Measurements from ENCODE around the gene SMARCC2.
"Not testable (repeated sequence)": the region's sequence is repeated elsewhere in the genome, so short reads cannot be mapped to it uniquely, and the experiment has no call there.

Gene SMARCC2

DNA sequence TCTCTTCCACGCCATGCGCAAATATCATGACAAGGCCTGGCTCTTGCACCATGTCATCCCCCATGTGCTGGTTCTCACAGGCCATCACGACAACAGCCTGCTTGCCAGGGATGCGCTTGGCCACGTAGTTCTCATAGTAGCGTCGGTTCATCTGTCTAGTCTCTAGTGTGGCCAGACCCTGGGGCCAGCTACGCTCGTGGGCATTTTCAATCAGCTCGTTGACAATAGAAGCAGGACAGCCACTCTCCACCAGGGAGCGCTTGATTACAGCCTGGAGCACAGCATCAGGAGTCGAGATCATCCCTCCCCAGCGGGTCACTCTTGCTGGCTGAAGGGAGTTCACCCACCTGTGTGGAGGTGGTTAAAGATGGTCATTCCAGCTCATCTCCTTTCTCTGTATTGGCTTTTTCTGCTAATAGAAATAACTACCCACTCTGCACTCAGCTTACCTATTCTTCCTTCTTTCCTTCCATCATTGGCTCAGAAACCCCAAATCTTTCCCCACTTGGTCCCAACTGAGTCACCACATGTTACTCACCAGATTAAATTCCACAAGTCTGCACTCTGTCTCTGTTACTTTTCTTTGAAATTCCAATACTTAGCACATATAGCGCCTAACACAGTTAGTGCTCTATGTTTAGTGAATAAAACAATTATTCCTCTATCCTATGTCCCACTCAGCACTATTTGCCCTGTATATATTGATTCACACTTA is 17.3 kb upstream of the SMARCC2 start:
- peak; percentile 20 for DNase-seq

DNA sequence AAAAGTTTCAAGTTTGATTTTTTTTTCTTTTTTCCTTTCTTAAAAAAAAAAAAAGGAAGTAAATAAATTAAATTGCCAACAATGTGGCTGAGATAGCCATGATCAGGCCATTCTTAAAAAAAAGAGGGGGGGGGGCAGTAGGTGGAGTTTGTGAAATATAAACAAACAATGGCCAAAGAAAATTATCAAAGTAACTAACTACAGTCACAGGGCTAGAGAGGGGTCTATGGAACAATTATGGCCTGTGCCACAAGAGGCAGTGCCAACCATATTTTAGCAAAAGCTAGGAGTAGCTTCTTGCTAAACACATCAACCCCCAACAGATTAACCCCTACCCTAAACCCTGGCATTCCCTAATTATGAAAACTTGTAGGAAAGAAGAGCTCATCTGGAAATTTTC is 16.2 kb upstream of the SMARCC2 start:
- no peak for DNase-seq

DNA sequence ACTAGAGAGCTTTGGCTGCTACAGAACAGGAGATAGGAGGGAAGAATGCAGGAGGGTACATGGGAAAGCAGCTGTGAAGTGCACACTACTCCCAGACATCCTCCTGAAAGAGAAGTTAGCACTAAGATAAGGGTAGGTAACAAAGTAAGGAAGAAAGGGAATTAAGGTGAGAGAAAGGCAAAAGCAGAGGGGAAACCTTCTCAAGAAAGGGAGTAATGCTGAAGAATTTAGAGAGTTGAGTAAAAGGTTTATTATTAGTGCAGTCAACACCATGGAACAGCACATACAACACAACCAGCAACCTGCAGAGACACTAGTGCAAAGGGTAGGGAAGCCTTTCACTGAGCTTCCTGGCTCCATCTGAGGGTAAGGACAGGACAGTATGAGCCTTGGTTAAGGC is 15.0 kb upstream of the SMARCC2 start:
- no peak for DNase-seq

DNA sequence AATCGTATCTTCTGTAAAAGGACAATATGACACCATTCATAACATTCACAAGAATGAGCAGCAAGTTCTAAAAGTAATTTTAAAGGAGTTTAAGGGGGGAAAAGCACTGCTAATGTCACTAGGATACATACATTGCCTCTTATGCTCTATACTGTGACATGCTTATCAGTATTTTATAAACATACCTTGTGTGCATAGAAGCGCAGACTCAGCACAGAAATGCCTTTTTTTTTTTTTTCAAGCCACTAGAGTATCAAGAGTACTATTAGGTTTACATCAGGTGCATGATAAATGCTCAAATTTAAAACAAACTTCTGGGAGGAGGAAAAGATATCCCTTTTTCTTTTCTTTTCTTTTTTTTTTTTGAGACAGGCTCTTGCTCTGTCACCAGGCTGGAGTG is 13.6 kb upstream of the SMARCC2 start:
- DNase-seq: no peak

DNA sequence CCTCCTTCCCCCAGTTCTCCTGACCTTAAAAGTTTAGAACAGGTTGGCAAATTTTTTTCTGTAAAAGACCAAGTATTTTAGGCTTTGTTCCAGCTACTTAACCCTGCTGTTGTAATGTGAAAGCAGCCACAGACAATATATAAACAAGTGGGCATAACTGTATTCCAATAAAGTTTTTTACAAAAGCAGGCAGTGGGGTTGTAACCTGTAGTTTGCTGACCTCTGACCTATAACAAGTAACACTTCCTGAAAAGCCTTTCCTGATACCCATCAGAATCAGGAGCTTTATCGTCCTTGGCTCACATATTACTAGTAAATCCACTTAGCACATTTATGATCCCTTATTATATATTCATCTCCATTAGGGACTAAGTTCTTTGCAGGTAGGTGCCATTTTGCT is 13.1 kb upstream of the SMARCC2 start:
- DNase-seq: no peak

DNA sequence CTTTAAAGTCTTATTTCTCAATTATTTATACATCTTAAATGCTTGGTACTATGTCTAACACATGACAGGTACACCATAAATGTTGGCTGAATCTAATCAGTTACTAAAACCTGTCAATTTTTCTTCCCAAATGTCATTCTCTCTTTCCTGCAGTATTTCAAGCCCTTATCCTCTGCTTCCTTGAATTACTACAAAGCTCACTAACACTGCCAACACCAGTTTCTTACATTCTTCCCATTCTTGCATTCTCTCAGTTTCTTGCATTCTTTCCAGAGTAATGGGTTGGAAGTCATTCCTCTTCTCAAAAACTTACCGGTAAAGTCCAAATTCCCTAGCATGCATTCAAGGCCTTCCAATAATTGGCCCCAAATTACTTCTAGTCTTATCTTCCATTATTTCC is 9.6 kb upstream of the SMARCC2 start:
- no peak for DNase-seq

DNA sequence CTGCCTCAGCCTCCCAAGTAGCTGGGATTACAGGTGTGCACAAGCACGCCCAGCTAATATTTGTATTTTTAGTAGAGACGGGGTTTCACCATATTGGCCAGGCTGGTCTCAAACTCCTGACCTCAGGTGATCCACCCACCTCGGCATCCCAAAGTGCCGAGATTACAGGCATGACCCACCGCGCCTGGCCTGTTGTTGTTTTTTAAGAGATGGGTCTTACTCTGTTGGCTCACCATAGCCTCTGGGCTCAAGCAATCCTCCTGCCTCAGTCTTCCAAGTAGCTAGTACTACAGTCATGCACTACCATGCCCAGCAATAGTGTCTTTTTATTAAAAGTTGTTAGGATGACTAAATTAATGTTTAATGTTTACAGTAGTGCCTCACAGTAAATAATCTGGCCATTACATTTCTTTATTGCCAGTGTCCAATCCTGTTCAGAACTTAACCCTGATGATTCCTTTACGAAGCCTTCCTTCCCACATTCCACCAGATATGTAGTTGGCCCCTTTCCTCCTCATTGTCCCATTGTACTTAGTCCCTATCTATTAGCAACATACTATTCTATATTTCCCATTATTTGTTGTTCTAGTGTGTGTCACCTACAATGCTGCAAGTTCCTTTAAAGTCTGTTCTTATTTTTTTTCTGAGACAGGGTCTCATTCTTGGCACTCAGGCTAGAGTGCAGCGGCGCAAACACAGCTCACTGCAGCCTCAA is 8.8 kb upstream of the SMARCC2 start:
- no peak for DNase-seq

DNA sequence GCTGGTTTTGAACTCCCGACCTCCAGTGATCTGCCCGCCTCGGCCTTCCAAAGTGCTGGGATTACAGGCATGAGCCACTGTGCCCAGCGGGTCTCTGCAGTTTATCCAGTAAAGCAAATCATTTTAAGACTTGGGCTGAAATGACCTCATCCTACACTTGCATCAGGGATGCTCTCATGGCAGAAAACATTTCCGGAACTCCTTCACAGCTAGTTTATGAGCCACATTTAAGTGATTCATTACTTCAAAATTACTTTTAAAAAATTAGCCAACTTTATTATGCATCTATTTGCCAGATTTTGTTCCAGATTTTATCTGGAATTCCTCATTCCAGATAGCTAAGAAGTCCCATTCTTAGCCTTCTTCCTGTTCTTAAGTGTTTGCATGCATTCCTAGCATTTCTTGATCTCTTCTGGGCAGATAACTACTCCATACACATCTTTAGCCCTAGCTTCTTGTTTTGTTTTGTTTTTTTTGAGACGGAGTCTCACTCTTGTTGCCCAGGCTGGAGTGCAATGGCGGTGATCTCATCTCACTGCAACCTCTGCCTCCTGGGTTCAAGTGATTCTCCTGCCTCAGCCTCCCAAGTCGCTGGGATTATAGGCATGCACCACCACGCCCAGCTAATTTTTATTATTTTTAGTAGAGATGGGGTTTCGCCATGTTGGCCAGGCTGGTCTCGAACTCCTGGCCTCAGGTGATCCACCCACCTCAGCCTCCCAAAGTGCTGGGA is 7.7 kb upstream of the SMARCC2 start:
- not testable (repeated sequence) for DNase-seq

DNA sequence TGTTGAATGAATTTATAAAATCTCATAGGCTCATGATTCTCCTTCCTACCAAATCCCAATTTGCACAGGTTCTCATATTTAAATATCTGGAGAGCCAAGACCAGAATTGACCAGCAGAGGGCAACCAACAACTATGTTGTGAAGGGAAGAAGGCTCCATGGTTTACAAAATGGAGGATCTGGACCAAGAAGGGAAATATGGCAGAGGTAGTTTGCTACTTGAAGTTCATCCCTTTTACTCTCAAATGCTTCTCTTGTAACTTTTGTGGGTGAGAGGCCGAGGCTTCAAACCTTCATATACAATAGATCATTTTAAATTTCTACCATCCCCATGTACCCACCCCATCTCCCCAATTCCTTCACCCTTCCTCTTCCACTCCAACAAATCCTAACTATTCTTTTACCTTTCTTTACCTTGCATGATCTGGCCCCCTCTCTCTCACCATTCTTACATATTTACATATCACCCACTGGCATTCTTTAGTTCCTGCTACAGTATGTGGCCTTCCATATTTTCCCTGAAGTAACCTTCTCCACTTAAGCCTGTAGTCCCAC is 3.8 kb upstream of the SMARCC2 start:
- DNase-seq: peak; percentile 63

DNA sequence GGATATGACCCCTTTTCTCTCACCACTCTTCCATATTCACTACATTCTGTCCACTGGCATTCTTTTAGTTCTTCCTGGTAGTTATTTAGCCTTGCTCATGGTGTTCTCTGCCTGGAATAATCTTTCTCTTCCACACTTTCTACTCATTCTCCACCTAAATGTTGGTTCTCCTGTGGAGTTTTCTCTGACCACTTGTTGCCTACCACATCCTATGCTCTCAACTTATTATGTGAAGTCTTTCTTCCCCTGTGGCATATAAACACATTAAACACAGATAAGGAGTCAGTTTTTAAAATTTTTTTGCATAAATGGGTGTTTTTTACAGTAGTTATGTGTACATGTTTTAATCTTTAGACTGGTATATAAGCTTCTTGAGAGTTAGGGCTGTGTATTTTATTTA is 3.3 kb upstream of the SMARCC2 start:
- no peak for DNase-seq

DNA sequence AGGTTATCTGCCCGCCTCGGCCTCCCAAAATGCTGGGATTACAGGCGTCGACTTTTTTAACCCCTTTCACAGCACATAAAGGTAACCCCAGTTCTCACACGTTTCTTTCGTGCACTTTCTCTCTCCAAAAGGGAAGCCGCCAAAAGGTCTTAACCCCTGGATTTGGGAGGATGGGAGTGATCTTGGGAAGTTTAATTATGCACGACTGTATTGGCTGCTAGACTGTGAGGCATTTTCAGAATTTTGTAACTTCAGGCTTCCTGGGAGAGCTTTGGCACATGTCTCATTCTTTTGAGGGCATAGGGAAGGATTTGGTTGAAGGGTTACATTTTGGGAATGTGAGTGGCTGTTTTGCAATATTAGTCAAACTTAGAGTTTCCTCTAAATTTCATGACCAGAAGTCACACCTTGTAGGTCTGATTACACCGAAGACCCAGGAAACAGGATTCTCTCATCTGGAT is 1.4 kb upstream of the SMARCC2 start:
- DNase-seq: no peak

DNA sequence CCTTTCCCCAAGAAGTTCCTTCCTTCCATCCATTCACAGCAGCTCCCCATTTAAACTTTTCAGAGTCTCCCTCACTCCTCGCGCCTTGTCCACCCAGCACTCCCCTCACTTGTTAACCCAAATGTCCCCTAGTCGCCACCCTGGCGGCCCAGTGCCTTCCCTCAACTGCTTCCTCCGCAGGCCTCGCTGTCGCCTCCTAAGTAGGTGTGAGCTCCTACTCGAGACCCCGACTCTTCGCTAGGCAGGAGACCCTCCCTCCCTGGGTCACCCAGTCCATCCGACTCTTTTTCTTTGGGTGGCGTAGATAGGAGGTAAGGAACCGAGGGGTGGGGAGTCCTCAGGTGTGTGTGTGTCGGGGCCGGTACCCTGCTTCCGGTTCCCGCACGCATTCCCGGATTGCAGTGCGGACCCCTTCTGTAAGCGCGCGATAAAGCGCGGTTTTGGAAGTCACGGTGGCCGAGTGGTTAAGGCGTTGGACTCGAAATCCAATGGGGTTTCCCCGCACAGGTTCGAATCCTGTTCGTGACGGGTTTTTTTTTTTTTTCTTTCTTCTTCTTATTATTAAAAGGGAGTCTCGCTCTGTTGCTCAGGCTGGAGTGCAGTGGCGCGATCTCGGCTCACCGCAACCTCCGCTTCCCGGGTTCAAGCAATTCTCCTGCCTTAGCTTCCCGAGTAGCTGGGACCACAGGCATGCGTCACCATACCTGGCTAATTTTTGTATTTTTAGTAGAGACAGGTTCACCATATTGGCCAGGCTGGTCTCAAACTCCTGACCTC is 823 bp upstream of the SMARCC2 start:
- peak; percentile 87 for DNase-seq

DNA sequence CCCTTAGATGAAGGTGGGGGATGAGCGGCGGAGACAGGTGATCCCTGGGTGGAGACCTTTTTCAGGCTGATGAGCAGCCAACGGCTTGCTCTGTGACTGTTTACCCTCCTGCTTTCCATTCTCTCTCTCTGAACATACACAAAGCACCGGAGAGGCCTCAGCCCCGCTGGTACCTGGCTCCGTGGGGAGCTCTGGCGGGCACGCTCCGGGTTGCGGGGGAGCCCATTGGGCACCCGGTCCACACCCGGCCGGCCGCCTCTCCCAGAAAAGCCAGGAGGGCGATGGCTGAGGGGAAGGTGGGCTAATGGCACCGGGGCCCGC is 545 bp downstream of the SMARCC2 start:
- no peak for DNase-seq

DNA sequence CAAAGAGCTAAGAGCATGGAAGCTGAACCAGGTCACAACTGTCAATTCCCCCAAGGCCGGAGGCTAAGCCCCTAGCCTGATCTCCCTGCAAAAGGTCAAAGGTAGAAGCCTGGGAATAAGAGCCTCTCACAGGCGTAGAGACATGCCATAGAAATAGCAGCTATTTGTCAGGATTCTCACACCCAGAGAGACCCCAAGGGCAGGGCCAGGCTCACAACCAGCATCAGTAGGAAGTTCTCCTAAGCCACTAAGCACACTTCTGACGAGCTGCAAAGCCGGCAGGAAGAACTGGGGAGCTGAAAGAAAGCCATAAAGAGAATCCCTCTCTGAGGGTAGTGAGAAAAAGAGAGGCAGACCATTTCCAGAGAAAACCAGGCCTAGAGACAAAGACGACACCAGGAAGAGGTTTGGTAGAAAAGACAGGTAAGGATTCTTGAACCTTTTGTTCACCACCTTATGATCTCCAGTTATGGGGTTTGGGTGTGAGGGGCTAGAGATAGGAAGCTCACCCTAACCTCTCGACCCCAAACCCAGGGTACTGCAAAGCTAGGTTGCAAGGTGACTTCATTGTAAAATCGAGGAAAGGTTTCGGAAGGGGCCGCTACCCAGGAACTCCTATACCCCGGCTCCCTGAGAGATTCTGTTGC is 1.0 kb downstream of the SMARCC2 start:
- DNase-seq: no peak

DNA sequence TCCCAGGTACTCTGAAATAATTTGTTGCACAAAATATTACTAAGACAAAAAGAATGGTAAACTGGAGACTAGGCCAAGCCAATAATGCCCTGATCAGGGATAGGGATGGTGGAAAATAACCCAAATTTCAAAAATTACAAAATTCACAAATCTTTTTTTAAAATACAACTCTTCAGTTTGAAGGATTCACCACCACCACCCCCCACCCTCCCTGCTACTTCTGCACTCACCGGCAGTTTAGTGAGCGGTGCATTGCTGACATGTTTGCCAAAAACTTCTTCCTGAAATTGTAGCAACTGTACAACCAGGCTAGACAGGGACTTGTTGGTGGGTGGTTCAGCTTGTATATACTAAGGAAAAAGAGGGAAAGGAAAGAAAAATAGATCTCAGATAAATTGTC is 2.3 kb downstream of the SMARCC2 start:
- DNase-seq: no peak

DNA sequence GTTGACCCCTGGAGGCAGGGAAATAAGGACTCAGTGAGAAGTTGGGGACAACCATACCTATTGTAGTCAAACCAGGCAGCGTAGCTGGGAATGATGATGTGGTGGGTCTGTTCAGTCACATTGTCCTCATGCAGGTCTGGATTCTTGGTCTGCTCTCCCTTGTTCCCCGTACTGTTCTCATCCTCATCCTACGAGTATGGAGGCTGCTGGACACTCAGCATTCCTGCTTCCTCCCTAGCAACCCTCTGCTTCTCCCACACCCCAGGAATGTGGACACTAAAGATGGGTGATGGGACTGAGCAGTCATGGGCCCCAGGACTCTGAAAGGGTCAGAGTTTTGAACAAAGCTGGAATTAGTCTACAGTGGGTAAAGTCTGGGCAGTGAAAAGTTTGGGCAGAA is 10.9 kb downstream of the SMARCC2 start:
- DNase-seq: no peak

DNA sequence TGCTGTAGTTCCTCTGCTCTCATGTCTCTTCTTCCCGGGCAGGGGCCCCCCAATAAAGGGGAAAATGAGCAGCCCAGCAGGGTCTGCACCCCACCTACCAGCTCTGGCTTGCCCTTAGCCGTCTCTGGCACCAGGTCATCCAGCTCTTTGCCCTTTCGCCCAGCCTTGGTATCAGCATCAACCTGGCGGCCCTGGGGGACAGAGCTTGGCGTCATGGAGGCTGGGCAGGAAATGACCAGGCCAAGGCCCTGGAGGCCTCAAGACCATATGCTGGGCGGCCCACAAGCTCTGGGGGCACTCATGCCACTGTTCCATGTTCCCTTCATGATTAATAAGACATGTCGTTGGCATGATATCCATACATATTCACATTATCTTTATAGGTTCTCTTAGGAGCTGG is 16.4 kb downstream of the SMARCC2 start:
- no peak for DNase-seq

DNA sequence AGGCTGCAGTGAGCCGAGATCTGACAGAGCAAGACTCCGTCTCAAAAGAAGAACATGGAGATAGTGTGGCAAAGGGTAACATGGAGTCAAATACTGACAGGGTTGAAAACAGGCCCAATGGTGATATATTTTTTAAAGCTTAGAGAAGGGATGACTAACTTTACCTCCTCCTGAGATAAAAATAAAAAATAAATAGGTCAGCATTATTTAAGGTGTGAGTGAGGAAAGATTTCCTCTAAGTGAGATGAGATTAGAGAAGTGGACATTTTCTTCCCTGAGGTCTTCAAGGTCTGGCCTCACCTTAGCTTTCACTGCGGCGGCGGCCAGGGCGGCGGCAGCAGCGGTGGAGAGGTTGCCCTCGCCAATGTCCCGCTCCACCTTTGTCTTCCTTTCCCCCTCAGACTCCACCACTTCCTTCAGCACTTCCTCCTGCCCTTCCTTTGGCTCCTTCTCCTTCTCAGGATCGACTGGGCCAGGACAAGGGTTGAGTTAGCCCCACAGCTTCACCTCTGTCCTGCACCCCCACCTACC is 20.0 kb downstream of the SMARCC2 start:
- no peak for DNase-seq

DNA sequence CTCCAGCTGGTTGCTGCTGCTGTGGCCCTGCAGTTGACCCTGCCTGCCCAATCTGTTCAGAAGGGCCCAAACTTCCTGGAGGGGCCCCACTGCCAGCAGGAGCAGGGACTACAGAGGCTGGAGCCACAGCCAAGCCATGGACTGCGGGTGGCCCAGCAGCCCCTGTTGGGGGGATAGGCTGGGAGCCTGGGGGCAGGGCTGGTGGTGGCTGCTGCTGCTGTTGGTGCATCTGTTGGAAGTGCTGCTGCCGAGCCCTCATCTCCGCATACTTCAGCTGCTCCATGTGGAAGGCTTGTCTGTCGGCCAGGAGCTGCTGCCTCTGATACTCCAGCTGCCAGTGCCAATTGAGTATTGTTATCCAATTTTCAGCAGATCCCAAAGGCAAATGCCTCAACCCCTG is 23.9 kb downstream of the SMARCC2 start:
- no peak for DNase-seq

DNA sequence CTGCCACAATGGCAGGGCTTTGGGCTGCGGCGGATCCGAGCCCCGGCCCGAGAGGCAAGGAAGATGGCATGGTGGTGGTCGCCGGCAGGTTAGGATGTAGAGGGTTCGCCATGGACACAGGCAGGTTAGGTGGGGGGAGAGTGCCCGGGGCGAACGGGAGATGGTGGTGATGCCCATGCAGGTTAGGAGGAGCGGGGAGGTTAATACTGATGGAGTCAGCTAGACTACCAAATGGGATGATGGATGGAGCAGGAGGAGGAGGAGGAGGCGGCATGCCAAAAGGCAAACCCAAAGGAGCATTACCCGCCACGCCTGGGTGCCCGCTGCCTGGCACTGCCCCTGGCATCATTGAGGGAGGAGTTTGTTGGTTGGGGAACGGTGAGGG is 24.9 kb downstream of the SMARCC2 start:
- no peak for DNase-seq

DNA sequence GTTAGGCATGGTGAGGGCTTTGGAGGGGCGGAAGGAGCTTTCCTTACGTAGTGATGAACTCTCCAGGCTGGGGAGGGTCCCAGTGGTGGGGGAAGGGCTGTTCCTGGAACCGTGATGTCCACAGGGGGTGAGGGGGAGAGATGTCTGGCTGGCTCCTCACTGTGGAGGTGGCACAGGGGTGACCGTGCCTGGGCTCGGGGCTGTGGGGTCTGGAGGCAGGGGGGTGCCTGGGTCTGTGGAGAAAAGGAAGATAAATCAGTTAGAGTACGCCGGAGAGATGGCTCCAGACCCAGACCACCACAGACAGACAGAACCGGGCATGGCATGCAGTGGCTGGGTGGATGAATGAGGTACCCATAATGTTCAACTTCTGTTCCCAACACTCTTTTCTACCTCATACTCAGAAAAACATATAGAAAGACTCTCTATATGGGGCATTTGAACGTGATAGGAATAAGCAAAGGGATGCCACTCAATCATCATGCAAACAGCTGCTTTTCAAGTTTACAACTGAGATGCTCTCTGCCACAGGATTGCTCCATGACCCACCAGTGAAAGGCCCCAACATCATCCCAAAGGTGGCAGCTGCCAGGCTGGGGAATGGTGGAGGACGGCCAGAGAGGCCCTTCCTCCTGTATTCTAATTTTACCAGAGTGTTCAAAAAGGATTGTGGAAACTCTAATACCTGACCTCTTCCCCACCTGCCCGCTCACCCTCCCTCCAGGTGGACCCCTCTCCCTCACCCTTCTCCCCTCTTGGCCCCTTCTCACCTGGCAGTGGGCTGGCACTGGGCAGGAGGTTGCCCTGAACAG is 25.5 kb downstream of the SMARCC2 start:
- no peak for DNase-seq

All from stimulated activated CD4-positive, alpha-beta T cell treated with anti-CD3 and anti-CD28 coated beads, Interleukin-12 subunit alpha, Interleukin-12 subunit beta, amount 100 ng/mL, for 4 hours (primary cell).